Endothelial cell (in vitro differentiated cells): ENCODE results near the gene KATNBL1. TPM values are rescaled to one million over a fixed set of nuclear protein-coding genes. Genes with fewer than 3 reads are reported as not detected.

Experiments
- DNase-seq: peaks from one replicate; pipeline ENCODE4 v3.0.0; 2021; ENCODE audit warnings: low spot score
- H3K27ac Mint-ChIP-seq: one replicate; pipeline ENCODE4 v1.8.0; 2021; ENCODE audit warnings: mixed read lengths, inconsistent platforms; ENCODE audit not compliant: unreplicated experiment
- H3K27me3 Mint-ChIP-seq: one replicate; pipeline ENCODE4 v1.8.0; 2021; ENCODE audit warnings: mild to moderate bottlenecking, moderate library complexity, mixed read lengths, inconsistent platforms; ENCODE audit not compliant: unreplicated experiment
- H3K36me3 Mint-ChIP-seq: one replicate; pipeline ENCODE4 v1.8.0; 2021; ENCODE audit warnings: mild to moderate bottlenecking, low read depth, mixed read lengths, inconsistent platforms; ENCODE audit not compliant: unreplicated experiment
- H3K4me1 Mint-ChIP-seq: one replicate; pipeline ENCODE4 v1.8.0; 2021; ENCODE audit warnings: mild to moderate bottlenecking, mixed read lengths, inconsistent platforms; ENCODE audit not compliant: unreplicated experiment
- H3K4me3 Mint-ChIP-seq: one replicate; pipeline ENCODE4 v1.8.0; 2021; ENCODE audit warnings: mild to moderate bottlenecking, mixed read lengths, inconsistent platforms; ENCODE audit not compliant: unreplicated experiment
- H3K9me3 Mint-ChIP-seq: one replicate; pipeline ENCODE4 v1.8.0; 2021; ENCODE audit warnings: mixed read lengths, inconsistent platforms; ENCODE audit not compliant: unreplicated experiment
- total RNA-seq: library from RNA; stranded (reverse); fragmentation: NEBNext Ultra II Directional; extraction: Animal tissue kit (Norgen Biotek cat#: 25700); gene quantifications from one replicate; pipeline ENCODE4 v1.2.1, GENCODE V29; 2021; ENCODE audit not compliant: unreplicated experiment
- TF ChIP-seq, protein P1 (sequence below): fragments of 200-600 bp; sonication (generic); IDR thresholded peaks from one replicate; pipeline ENCODE4 v1.5.0; 2021; ENCODE audit warnings: antibody characterized with exemption; ENCODE audit not compliant: unreplicated experiment

KATNBL1 gene
- total RNA-seq, 1 donor from 2014 or later: 55.1 TPM

DNA sequence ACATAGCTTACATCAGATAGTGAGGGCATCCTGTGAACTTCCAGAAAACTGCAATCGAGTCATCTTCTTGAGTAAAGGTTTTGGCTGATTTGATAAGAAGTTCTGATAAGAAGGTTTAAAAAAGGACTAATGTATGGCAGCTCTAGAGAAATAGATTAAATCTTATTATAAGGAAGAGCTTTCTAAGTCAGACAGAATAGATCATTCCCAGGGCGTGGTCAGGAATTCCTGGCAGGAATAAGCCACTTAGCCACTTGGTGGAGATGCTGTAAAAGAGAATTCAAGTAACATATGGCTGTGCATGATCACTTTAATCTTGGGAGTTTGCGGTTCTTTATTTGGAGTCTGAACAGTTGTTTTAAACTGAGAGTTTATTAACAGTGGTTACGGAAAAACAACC, 90.6 kb downstream of the KATNBL1 start:
- Mint-ChIP-seq H3K9me3 (no peaks in the 10 kb centered on the region), H3K4me3 (no peak overlapping the region), H3K27ac (no peak overlapping the region), H3K27me3 (no peaks in the 10 kb centered on the region), H3K36me3 (no peaks in the 10 kb centered on the region), H3K4me1 (peaks cover 2% of the 10 kb centered on the region)
- no peak for DNase-seq
- TF ChIP-seq, protein P1, sequence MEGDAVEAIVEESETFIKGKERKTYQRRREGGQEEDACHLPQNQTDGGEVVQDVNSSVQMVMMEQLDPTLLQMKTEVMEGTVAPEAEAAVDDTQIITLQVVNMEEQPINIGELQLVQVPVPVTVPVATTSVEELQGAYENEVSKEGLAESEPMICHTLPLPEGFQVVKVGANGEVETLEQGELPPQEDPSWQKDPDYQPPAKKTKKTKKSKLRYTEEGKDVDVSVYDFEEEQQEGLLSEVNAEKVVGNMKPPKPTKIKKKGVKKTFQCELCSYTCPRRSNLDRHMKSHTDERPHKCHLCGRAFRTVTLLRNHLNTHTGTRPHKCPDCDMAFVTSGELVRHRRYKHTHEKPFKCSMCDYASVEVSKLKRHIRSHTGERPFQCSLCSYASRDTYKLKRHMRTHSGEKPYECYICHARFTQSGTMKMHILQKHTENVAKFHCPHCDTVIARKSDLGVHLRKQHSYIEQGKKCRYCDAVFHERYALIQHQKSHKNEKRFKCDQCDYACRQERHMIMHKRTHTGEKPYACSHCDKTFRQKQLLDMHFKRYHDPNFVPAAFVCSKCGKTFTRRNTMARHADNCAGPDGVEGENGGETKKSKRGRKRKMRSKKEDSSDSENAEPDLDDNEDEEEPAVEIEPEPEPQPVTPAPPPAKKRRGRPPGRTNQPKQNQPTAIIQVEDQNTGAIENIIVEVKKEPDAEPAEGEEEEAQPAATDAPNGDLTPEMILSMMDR: no peak

DNA sequence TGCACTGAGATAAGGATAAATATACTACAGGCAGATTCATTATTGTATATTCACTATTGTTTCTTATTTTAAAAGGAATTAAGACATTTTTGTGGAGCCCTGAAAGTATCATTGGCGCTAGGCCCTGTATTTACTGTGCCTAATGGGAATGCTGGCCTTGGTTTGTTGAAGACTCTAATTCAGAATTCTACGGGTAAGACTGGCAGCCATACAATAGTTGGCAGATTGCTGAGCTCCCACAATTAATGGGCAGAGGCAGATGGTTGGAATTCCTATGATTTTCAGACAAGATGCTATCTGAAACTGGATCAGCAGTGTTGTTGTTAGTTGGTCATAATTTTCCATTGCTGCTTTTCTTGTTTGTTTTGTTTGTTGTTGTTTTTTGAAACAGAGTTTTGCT, 93.3 kb downstream of the KATNBL1 start:
- Mint-ChIP-seq H3K4me1 (peaks cover 2% of the 10 kb centered on the region), H3K27me3 (peaks cover 1% of the 10 kb centered on the region), H3K36me3 (no peaks in the 10 kb centered on the region), H3K27ac (no peak overlapping the region), H3K4me3 (no peak overlapping the region), H3K9me3 (no peaks in the 10 kb centered on the region)
- TF ChIP-seq, protein P1: no peak
- no peak for DNase-seq

DNA sequence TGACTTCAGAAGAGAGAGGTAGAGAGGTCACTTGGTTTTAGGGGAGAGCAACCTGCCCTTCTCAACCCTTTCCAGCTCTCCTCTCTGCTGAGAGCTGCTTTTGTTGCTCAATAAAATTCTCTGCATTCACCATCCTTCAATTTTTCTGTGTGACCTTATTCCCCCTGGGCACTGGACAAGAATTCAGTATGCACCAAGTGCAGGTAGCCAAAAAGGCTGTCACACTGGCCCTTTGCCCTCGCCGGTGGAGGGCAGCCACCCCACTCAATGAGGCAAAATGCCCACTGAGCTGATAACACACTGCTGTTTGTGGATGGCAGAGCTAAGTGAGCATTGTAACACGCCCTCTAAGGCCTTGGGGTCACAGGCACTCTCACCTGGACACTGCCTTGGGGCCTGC, 95.2 kb downstream of the KATNBL1 start:
- TF ChIP-seq, protein P1: no peak
- Mint-ChIP-seq H3K27ac (no peak overlapping the region), H3K4me3 (no peak overlapping the region), H3K36me3 (no peaks in the 10 kb centered on the region), H3K9me3 (no peaks in the 10 kb centered on the region), H3K4me1 (peaks cover 6% of the 10 kb centered on the region), H3K27me3 (peaks cover 1% of the 10 kb centered on the region)
- DNase-seq: no peak

DNA sequence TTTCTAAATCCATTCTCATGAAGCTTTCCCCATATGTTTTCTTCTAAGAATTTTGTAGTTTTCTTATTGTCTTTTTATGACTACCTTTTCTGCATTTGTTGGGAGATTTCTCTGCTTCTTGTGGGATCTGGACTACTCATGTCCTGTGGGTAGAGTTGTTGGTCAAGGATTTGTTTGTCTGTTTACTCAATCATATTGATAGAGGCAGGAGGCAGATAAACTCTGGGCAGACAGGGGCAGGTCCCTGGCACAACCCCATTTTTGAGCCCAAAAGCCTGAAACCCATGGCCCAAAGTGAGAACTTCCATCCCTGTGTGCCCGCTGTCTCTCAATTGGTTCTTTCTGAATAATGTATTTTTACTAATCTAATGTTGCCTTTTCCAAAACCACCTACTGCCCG, 95.7 kb downstream of the KATNBL1 start:
- peaks cover 6% of the 10 kb centered on the region for H3K4me1 Mint-ChIP-seq
- no peak overlapping the region for H3K4me3 Mint-ChIP-seq
- TF ChIP-seq, protein P1: no peak
- no peaks in the 10 kb centered on the region for H3K36me3 Mint-ChIP-seq
- H3K27me3 Mint-ChIP-seq: peaks cover 1% of the 10 kb centered on the region
- no peak overlapping the region for H3K27ac Mint-ChIP-seq
- H3K9me3 Mint-ChIP-seq: no peaks in the 10 kb centered on the region
- no peak for DNase-seq

DNA sequence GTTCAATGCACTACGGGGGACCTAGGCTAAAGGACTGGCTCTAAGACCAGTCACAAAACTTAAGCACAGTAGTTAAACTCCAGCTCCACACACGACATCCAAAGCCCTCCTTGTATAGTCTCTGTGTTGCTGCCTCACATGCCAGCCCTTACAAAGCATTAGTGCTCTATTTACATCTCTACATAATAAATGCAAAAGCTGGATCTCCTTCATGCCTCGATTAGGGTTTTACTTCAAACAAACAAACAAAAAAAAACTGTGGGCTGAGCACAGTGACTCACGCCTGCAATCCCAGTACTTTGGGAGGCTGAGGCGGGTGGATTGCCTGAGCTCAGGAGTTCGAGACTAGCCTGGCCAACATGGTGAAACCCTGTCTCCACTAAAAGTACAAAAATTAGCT, 98.4 kb downstream of the KATNBL1 start:
- TF ChIP-seq, protein P1: no peak
- H3K27me3 Mint-ChIP-seq: peaks cover 1% of the 10 kb centered on the region
- H3K36me3 Mint-ChIP-seq: no peaks in the 10 kb centered on the region
- peaks cover 4% of the 10 kb centered on the region for H3K4me1 Mint-ChIP-seq
- H3K4me3 Mint-ChIP-seq: no peak overlapping the region
- DNase-seq: no peak
- no peak overlapping the region for H3K27ac Mint-ChIP-seq
- H3K9me3 Mint-ChIP-seq: no peaks in the 10 kb centered on the region
